Left lobe of liver (tissue), 2 donors: ENCODE measurements around the gene KLF18. TPM values are rescaled to one million over a fixed set of nuclear protein-coding genes. Genes with fewer than 3 reads are reported as not detected.
"Not testable (repeated sequence)": the region's sequence is repeated elsewhere in the genome, so short reads cannot be mapped to it uniquely, and the experiment has no call there.

Experiments
- ATAC-seq: fragments of 200-7000 bp; cut with Tn5 transposase; one replicate; pipeline ENCODE4 v1.9.1; 2020; ENCODE audit warnings: mild to moderate bottlenecking, moderate library complexity
- DNase-seq: peaks from one replicate; pipeline ENCODE4 v3.0.0-alpha.2; 2020; ENCODE audit warnings: low spot score
- total RNA-seq: library from RNA; stranded (reverse); gene quantifications from one replicate; pipeline ENCODE4 v1.2.1, GENCODE V29; 2021
- donor health status: DM: no; HTN: no; CAD: no; lungs with moderate emphysema.
- donor health status: DM: no; HTN: yes; CAD: no.

Gene KLF18
- total RNA-seq = not detected

DNA sequence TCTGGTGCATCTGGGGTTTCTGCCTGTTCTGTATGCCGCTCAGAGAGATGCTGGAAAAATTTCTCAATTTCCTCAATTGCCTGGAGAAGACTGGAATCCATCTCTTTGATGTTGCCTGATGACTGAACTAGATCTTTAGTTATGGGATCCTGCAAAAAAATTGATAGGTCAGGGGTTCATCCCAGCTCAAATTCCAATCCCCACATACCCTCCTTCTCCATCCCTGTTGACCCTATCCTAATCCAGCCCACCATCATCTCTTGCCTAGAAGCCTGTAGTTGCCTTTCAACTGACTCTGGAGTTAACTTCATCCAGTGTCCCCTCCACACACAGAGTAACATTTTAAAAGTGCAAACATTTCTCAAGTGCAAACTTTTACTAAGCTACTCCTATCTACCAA is at the start of gene KLF18:
KLF18 (minus strand) TSS at position 101 of the 400 bp plus-strand sequence; CDS start at position 101, 0 bp downstream.
- ATAC-seq = no peak
- DNase-seq = no peak

DNA sequence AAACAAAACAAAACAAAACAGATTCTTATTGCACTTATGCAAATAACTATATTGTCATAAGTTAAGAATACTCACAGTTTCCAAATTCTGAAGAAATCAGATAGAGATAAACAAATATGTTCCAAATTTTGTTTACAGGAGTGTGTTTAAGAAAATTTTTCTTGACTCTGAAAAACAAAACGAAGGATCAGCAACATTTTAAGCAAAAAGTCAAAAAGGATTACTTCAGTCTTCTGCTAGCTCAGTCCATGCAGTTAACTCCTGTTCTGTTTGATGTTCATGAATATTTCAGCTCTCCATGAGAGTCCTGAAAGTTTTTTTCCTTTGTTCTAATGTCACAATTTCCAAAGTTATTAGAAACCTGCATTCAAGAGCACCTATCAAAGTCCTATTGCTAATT is 33.2 kb upstream of the KLF18 start:
- ATAC-seq (no peak), DNase-seq (no peak)

DNA sequence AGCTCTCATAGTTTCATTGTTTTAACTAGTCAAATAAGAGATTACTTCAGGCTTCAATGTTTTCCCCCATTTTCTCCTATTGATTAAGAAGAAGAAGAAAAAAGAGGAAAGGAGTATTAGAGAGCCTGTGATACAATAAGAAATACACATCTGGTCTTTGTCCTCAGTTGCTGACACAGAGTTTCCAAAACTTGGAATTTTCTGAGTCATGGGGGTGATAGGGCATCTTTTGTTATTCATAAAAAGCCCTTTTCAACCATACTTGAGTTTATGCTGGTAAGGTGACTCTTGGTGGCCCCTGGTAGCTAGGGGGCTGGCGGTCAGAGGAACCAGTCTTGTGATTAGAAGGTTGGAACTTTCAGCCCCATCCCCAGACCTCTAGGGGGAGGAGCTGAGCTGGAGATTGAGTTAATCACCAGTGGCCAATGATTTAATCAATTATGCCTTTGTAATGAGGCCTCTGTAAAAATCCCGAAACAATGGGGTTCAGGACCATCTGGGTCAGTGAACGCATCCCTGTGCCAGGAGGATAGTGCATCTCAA is 28.9 kb upstream of the KLF18 start:
- DNase-seq (no peak), ATAC-seq (no peak)

DNA sequence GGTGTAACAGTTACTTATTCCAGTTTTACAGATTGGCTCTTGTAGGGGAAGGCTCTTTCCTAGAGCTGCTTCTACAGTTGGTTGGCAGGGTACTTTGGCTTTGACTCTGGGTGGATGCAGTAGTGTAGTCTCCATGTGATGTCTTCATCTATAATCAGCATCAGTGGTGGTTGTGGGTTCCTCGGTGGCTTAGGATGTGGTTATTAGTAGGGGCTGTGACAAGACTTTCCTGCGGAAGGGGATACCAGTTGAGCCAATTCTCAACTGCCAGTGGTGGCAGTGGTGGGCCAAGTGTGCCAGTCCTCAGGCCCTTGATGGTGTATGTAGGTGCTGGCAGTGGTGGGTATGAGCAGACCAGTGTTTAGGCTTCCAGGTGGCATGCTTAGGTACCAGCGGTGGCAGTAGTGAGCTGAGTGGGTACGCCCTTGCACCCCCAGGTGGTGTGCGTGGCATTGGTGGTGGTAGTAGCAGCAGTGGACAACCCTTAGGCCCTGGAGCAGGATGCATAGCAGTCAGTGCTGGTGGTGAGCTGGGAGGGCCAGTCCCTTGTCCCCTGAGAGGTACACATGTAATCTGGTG is 27.2 kb upstream of the KLF18 start:
- no peak for DNase-seq
- no peak for ATAC-seq

DNA sequence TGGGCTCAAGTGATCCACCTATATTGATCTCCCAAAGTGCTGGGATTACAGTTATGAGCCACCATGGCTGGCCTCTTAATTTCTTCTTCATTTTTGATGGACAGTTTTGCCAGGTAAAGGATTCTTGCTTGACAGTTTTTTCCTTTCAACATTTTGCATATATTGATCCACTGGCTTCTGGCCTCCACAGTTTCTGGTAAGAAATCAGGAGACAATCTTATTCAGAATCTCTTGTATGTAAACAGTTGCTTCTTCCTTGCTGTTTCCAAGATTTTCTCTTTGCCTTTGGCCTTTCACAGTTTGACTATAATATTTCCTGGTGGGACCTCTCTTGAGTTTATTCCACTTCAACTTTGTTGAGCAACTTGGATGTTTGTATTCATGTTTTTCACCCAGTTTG is 20.1 kb upstream of the KLF18 start:
- no peak for DNase-seq
- no peak for ATAC-seq

DNA sequence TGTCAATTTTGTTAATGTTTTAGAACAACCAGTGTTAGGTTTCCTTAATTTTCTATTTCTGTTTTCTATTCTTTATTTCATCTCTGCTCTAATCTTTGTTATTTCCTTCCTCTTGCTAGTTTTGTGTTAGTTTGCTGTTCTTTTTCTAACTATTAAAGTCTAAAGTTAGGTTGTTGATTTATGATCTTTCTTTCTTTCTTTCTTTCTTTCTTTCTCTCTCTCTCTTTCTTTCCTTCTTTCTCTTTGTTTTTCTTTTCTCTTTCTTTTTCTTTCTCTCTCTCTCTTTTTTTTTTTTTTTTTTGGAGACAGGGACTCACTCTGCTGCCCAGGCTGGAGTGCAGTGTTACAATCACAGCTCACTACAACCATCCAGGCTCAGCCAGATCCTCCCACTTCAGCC is 17.4 kb upstream of the KLF18 start:
- DNase-seq (no peak), ATAC-seq (no peak)

DNA sequence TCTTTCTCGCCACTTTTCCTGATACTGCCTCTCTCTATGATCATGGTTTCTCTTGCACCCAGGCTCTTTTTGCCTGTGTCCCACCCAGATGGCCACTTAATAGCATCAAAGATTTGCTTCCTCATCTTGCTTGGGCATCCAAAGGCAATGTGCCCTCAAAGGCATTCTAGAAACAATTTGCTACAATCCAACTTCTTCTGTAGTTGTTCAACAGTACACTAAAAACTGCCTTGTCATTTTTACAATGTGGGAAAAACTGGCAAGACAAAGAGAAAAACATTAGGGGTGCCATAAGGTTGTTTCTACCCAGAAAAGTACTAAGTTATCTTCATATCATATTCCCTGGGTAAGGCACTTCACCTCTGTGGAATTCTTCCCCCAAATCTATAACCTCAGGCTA is 16.5 kb upstream of the KLF18 start:
- no peak for DNase-seq
- no peak for ATAC-seq

DNA sequence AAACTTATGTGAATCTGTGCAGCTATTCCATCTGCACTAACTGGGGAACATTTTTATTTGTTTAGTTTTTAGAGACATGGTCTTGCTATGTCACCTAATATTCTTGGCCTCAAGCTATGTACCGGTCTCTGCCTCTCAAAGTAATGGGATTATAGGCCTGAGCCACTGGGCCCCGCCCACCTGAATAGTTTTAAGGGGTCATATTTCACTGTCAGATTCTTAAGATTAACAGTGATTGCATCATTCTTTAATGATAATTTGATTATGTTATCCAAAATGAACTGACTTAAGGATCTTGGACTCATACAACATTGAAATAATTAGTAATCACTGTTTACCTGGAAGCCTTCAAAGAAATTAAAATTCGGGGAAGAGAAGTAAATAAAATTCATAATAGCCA is 12.6 kb upstream of the KLF18 start:
- no peak for ATAC-seq

DNA sequence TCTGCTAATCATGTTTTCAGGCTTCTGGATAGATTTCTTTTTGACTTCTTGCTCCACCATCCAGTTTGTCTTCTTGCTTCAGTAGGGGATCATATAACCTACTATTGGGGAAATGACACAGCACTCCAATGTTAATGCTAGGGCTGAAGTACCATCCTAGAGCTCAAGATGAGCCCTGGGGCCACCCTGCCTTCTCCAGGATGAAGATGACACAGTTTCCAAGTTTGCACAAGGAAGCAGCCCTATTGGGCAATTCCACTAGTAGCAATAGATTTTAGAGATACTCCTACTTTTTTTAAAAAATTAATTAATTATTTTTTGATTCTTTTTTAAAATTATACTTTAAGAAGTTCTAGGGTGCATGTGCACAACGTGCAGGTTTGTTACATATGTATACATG is 11.3 kb upstream of the KLF18 start:
- DNase-seq = no peak
- no peak for ATAC-seq

More for the DNA sequence above, 12.6 kb upstream of the KLF18 start:
- no peak for DNase-seq

DNA sequence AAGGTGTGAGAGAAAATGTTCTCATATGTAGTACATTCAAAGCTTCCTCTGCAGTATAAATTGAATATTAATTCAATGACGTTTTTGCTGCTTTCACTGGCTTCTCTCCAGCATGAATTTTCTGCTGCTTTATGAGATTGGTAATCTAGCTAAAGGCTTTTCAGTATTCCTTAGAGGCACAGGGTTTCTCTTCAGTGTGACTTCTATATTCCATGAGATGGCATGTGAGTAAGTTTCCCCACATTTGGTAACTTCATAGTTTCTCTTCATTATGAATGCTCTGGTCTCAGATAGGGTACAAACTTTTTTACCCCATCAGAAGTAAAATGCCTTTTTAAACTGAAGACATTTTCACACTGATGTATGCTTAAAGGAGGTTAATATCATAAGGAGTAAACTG is 10.4 kb upstream of the KLF18 start:
- DNase-seq (no peak), ATAC-seq (no peak)

DNA sequence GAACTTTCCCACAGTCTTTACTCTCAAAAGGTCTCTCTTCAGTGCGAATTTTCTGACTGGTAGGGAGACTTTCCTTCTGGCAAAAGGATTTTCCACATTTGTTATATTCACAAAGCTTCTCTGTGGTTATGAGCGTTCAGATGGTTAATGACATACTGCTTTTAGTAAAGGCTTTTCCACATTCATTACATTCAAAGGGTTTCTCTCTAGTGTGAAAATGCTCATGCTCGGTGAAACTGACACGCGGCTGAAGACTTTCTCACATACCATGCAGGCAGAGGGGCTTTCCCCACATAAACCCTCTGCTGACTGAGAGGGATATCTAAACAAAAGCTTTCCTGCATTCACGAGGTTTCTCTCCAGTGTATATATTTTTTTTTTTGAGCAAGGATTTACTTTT is 9.9 kb upstream of the KLF18 start:
- no peak for DNase-seq
- no peak for ATAC-seq

DNA sequence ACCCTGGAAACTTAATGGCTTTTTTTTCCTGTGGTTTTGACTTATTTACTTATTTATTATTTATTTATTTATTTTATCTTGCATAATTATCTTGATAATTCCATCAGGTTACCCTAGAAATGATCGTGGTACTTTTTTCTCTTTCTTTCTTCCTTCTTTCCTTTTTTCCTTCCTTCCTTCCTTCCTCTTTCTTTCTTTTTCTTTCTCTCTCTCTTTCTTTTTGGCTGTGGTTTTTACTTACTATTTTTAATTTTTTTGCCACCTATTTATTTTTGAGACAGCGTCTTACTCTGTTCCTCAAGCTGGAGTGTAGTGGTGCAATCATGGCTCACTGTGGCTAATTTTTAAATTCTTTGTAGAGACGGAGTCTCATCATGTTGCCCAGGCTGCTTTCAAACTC is 6.2 kb upstream of the KLF18 start:
- DNase-seq = no peak
- no peak for ATAC-seq

DNA sequence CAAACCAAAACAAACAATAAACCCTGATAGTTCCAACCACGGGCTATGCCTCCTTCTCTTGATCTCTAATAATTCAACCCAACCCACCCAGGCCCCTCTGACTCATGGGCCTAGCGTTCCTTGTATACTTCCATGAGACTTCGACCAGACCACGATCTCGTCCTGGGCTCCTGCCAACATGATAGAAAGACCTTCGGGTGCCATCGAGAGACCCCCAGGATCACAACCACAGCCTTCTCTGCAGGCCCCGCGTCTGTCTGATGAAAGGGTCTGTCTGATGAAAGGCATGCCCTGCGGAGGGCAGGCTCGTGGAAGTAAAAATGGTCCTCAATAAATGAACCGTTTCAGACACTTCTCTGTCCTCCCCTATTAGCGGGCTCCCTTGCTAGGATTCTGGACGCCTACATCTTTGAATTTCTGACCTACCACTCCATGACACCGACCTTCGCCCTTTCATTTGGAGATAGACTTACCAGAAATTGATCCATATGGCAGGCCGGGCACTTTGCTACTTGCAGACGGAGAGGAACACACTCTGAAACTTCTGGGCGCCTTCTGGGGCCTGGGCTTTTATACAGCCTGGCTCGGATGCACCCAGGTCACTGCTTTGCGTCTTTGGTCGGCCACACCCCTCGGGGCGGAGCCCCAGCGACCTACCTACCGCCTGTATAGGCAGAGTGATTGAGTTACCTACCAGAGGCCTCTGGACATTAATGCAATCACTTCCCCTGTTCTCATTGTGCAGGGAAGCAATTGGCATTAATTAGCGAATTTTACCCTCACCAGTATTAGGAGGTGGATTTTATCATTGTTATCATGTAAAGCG is 5.3 kb upstream of the KLF18 start:
- no peak for DNase-seq
- ATAC-seq = no peak

DNA sequence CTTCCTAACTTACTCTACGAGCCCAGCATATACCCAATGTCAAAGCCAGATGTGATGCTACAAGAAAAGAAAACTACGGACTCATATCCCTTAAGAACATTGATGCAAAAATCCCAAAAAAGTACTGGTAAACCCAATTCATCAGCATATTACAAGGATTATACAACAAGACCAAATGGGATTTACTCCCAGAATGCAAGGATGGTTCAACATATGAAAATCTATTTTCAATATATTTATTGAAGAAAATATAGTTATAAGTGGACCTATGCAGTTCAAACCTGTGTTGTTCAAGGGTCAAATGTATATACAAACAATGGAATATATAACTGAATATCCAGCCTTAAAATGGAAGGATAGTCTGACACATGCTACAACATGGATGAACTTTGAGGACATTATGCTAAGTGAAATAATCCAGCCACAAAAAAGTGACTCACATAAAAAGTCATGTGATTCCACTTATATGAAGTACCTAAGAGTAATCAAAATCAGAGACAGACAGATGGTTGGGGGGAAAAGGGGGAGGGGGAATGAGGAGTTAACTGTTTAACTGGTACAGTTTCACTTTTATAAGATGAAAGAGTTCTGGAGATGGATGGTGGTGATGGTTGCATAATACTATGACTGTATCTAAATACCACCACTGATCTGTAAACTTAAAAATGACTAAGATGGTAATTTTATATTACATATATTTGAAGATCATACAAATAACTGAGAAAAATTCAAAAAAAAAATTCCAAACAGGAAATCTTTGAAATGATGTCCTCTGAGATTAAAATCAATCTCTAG is 3.7 kb upstream of the KLF18 start:
- ATAC-seq (no peak), DNase-seq (no peak)

DNA sequence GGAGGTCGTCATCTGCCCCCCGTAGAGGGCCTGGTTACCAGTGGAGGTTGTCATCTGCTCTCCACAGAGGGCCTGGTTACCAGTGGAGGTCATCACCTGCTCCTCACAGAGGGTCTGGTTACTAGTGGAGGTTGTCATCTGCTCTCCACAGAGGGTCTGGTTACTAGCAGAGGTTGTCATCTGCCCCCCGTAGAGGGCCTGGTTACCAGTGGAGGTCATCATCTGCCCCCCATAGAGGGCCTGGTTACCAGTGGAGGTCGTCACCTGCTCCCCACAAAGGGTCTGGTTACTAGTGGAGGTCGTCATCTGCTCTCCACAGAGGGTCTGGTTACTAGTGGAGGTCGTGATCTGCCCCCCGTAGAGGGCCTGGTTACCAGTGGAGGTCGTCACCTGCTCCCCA is 1.9 kb downstream of the KLF18 start:
- not testable (repeated sequence) for ATAC-seq, DNase-seq

DNA sequence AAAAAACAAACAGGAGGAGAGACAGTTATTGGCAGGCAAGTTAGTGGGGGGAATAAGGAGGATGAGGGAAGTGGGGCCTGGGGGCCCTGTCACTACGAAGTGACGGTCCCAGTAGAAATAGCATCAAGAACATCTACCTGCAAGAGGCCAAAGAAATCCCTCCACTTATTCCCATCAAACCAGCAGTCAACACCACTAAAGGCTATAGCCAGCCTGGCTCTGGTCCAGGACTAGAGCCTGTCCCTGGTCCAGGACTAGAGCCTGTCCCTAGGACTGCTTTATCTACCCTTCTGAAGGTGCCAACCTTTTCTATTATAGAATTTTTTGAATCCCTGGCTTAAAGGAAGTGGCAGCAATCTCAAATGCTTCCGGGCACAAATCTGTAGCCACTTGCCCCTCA is 3.2 kb downstream of the KLF18 start:
- DNase-seq = peak; percentile 34
- ATAC-seq = no peak

DNA sequence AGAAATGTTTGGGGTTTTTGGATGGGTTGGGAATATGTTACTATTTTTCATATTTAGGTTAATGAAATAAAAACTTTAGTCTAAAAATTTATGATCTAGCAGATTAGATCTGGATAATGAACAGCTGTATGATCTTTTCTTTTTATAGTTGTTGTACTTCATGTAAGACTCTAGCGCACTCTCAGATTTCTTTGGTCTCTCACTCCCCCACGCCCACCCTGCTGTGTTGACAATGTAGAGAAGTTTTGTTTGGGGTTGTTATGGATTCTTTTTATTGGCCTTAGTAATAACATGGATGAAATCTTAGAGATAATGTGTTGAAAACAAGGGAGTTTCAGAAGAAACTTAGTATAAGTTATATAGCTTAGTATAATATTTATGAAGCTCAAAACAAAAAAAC is 5.5 kb downstream of the KLF18 start:
- DNase-seq = no peak

DNA sequence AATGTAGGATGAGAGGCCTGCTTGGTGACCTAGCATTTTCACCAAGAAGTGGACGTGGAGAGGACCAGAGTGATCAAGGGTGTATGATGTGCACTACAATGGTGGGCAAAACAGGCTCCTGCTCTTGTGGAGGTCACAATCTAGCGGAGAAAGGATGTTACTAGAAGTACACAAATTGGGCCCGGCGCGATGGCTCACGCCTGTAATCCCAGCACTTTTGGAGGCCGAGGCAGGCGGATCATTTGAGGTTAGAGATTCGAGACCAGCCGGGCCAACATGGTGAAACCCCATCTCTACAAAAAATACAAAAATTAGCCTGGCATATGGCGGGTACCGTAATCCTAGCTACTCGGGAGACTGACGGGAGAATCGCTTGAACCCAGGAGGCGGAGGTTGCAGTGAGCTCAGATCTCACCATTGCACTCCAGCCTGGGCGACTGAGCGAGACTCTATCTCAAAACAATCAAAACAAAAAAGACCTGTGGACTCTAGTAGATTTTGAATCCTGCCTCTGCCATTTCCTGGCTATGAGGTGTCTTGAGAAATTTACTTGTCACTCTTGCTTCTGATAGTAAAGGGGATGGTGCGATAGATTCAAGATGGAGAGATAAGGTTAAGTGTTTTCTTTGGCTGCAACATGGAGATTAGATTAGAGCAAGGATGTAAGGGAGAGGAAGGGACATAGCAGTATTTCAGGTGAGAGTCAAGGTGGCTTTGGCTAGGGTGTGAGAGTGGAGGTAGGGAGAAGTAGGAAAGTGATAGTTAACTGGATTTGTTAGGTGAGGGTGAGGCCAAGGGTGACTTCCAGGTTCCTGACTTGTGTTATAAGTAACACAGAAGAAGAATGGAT is 7.1 kb downstream of the KLF18 start:
- ATAC-seq (no peak), DNase-seq (no peak)

More for the DNA sequence above, 5.5 kb downstream of the KLF18 start:
- no peak for ATAC-seq

DNA sequence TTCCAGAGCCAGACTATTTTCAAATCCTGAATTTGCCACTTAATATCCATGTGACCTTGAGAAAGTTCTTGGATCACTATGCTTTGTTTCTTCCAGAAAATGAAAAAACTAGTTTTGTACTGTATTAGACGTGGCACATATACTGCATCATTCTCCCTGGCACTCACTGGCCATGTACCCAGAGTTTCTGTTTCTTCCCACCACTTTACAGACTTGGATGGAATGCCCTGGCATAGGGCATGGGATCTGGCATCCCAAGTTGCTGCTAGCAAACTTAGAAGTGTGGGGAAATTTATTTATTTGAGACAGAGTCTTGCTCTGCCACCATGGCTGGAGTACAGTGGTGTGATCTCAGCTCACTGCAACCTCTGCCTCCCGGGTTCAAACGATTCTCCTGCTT is 10.0 kb downstream of the KLF18 start:
- DNase-seq (no peak), ATAC-seq (no peak)

DNA sequence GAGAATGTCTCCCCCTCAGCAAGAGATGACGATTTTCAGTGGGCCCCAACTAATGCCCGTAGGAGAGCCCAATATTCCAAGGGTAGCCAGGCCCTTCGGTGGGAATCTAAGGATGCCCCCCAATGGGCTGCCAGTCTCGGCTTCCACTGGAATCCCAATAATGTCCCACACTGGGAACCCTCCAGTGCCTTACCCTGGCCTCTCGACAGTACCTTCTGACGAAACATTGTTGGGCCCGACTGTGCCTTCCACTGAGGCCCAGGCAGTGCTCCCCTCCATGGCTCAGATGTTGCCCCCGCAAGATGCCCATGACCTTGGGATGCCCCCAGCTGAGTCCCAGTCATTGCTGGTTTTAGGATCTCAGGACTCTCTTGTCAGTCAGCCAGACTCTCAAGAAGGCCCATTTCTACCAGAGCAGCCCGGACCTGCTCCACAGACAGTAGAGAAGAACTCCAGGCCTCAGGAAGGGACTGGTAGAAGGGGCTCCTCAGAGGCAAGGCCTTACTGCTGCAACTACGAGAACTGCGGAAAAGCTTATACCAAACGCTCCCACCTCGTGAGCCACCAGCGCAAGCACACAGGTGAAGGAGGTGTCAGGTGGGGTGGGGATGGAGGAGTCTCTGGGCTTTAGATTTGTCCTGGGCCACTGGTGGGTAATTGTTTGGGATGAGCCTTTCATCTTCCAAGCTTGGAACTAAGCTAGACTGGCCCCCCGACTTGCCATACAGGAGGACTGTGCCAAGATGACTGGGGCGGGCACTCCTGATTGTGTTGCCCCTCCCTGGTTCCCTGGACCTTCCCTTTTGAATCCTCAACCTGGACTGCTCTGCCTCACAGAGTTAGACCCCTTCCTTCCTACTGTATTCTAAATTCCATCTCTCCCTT is 11.6 kb downstream of the KLF18 start:
- ATAC-seq (no peak), DNase-seq (no peak)
